ENCODE results near the gene SSUH2. TPM values are rescaled to one million over a fixed set of nuclear protein-coding genes. Genes with fewer than 3 reads are reported as not detected.
"Not testable (repeated sequence)": the region's sequence is repeated elsewhere in the genome, so short reads cannot be mapped to it uniquely, and the experiment has no call there.

SSUH2 gene
- total RNA-seq, 1 experiment from 2014 or later: 0.40 TPM

DNA sequence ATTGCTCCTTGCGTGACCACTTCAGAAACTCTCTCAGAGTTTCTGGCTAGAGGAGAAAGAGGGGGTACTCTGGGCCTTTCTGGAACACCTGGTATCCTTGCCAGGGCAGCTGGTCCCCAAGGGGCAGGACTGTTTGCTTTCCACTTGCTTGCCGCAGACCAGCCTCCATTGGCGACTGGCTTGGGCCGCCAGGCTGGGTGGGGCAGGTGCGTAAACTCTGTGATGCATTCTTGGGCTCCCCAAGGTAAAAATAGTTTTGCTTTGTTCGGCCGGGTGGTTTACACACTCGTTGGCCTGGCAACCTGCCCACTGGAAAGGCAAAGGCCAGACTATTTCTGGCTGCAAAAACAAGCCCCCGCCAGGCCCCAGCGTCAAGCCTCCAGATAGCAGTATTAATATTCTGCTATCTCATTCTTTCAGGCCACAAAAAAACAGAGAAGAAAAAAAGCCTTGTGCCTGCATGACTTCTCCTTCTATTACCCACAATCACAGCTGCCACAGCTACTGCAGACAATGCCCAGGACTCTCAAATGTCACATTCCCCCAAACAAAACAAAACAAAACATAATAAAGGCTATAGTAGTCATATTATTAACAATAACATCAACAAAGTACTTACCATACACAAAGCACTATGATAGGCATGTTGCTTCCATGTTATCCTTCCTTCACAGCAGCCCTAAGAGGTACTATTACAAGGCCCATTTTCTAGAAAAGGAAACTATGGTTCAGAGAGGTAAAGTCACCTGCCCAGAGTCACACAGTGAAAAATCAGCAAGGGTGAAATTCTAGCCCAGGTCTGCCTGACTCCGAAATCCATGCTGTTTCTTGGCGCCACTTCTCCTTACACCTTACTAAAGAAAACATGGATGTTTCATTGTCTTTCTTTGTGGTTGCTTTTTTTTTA lies 14.0 kb upstream of the SSUH2 start:
- DNase-seq (ENCODE audit: low read depth): peak; percentile 52

DNA sequence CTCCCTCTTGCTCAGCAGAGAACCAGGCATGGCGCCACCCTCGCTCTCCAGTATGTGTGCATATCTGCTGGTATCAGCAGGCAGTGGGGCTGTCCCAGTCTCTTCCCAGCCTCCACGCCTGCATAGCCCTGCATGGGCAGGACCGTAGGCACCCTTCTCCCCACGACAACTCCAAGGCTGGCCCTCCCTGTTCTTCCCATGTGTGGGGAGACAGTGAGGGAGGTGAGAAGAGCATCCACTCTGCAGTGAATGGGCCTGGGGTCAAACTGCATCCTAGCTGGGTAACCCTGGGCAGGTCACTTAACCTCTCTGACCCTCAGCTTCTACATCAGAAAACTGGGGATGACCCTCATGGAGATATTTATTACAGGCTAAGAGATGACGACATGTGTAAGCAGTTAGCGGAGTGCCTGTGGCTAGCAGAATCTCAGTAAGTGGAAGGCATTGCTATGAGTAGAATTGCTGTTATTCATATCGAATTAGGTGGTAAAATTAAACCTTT lies 13.3 kb upstream of the SSUH2 start:
- no peak for DNase-seq (ENCODE audit: low read depth)

DNA sequence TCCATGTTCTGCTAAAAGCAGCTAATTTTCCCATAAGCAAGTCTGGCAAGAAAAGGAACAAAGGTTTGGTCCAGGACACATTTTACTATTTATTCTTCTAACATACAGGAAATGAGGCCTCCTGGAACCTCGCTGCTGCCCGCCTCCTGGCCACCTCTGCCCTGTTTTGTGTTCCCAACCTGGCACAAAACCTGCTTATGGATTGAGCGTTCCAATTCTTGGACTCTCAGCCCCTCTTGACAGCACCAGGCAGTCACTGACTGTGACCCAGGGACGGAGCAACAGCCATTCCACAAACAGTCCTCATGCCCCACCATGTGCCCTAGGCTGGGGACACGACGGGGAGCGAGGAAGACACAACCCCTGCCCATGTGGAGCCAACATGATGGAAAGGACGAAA lies 11.6 kb upstream of the SSUH2 start:
- DNase-seq (ENCODE audit: low read depth): no peak

DNA sequence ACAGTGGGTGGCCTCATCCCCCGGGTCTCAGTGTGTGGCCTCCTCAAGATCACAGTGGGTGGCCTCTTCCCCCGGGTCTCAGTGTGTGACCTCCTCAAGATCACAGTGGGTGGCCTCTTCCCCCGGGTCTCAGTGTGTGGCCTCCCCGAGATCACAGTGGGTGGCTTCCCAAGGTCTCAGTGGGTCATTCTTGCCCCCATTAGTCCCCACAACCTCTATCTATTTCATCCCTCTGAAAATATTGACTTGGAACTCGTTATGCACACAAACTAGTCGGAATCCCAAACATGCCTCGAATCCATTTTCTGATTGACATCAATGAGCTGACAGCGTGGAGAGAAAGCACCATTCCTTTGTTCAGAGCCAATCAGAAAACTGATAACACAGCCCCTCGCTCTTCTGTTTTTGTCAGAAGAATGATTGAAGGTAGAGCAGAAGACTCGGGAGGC lies 10.8 kb upstream of the SSUH2 start:
- no peak for DNase-seq (ENCODE audit: low read depth)

DNA sequence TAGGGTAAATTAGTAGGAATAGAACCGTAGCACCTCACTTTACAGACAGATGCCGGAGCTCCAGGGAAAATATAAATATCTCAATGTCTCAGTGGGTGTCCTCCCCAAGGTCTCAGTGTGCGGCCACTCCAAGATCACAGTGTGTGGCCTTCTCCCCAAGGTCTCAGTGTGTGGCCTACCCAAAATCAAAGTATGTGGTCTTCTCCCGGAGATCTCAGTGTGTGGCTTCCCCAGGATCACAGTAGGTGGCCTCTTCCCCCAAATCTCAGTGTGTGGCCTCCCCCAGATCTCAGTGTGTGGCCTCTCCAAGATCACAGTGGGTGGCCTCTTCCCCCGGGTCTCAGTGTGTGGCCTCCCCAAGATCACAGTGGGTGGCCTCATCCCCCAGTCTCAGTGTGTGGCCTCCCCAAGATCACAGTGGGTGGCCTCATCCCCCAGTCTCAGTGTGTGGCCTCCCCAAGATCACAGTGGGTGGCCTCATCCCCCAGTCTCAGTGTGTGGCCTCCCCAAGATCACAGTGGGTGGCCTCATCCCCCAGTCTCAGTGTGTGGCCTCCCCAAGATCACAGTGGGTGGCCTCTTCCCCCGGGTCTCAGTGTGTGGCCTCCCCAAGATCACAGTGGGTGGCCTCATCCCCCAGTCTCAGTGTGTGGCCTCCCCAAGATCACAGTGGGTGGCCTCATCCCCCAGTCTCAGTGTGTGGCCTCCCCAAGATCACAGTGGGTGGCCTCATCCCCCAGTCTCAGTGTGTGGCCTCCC lies 10.2 kb upstream of the SSUH2 start:
- not testable (repeated sequence) for DNase-seq (ENCODE audit: low read depth)

DNA sequence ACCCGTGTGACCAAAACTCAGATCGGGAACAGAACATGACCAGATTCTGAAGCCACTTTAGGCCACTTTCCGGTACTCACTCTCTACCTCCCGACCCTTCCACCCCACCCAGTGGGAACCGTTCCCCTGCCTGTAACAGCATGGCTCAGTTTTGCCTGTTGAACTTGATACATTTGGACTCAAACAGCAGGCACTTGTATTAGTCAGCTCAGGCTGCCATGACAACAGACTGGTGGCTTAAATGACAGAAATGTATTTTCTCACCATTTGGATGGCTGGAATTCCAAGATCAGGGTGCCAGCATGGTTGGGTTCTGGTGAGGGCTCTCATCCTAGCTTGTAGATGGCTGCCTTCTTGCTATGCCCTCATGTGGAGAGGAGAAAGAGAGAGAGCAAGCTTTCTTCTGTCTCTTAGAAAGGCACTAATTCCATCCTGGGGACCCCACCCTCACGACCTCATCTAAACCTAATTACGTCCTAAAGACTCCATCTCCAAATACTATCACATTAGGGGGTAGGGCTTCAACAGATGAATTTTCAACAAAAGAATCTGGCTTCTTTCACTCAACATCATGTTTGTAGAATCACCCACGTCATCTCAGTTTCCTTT lies 9.3 kb upstream of the SSUH2 start:
- no peak for DNase-seq (ENCODE audit: low read depth)

DNA sequence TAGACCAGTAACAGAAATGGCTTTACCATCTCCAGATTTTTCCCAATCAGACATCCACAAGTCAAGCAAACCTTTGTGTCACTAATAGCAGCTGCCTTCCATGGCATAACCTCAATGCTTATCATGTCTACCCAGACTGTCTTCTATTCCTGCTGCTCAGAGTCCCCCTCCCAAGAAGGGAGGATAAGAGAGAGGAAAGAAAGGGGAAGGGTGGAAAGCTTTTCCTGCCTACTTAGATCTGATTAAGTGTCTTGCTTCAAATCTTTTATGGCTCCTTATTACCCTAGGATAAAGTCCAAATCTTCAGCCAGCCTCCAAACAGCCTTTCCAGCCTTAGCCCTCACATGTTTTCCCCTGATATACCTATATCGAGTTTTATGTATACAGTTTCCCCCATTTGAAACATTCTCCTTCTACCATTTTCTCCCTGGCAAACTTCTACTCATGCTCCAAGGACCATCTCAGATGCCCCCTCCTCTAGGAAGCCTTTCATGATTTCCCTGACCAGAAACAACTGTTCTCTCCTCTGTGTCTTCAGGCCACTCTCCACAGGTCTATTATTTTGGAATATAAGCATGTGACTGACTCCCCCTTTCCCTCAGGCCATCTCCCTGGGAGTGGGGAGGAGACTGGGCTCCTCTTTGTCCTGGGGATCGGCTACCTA lies 7.9 kb upstream of the SSUH2 start:
- DNase-seq (ENCODE audit: low read depth): no peak

DNA sequence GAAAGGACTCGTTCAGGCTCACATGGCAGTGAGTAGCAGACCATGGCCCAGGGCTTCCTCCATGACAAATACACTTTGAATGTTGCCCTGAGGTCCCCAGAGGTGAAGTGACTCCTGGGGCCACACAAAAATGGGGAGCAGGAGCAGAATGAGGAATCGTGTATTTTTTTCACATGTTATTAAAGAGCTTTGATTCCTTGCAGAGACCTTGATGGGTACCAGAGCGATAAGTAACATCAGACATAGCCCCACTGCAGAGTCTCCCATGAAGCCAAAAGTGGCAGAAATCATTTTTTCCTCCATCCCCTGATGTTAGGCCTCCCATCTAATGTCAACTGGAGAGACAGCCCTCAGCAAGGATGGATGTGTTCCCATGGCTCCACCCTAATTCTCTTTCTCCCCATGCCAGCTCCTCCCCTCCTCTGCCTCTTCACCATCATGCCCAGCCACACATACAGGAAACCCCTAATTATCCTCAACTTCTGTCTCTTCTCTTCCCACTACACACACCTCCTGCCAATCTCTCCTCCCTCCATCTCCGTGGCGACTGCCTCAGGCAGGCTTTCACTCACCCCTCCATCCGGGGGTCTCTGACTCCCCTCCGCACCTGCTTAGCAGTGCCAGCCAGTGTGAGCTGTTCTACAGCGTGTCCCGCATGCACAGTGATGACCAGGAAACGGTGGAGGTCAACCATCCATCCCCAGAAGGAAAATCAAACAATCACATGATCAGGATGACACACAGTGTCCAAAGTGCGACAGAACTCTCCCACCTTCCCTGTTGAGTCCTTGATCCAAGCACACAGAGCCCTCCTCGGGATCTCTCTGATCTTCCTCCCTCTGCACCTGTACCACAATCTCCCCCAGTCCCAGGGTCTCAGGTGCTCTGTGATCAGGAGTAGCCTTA lies 7.1 kb upstream of the SSUH2 start:
- DNase-seq (ENCODE audit: low read depth): no peak

DNA sequence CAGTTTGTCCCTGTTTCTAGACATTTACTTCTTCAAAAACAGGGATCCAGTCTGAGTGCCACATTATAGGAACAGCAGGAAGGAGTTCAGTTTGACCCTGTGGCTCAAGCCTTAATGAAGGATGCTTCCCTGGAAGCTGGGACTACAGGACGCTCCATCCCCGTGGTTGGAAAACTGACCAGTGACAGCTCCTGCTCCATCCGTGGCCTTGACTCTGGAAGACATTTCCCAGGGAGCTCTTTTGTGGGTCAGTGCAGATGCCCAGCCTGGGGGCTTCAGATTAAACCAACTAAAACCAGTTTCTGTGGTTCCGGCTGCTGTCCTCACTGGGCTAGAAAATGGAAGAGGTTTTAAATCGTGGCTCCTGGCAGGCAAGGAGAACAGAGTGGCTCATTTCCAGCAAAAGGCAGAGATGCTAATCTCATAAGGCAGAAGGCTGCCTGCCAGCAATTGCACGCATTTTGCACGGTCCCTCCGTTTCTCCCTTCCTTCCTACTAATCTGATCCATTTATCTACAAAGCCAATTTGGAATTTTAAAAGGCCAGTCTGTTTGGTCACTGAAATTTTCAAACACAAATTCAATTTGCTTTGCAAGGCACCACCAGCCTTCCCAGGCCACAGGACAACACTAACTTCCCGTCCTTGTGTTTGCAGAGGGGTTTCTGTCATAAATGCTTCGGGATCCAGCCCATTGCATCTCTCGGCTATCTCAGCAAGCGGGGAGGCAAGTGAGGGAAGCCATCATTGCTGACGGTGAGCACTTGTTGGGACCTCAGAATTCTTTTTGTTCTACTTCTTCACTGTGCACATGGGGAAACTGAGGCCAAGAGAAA lies 6.2 kb upstream of the SSUH2 start:
- no peak for DNase-seq (ENCODE audit: low read depth)

DNA sequence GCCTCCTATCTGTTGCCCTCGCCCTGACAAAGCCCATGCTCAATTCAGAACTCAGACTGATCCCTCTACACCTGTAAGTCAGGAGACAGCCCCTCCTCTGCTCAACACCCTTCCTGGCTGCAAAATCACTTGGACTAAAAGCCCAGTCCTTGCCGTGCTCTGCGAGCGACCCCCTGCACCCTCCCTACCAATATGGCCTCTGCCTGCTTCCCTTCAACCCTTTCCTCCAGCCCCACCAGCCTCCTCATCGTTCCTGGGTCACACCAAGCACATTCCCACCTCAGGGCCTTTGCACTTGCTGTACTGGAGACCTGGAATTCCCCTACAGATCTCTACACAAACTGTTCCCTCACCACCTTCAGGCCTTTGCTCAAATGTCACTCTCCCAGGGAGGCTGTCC lies 5.2 kb upstream of the SSUH2 start:
- no peak for DNase-seq (ENCODE audit: low read depth)

DNA sequence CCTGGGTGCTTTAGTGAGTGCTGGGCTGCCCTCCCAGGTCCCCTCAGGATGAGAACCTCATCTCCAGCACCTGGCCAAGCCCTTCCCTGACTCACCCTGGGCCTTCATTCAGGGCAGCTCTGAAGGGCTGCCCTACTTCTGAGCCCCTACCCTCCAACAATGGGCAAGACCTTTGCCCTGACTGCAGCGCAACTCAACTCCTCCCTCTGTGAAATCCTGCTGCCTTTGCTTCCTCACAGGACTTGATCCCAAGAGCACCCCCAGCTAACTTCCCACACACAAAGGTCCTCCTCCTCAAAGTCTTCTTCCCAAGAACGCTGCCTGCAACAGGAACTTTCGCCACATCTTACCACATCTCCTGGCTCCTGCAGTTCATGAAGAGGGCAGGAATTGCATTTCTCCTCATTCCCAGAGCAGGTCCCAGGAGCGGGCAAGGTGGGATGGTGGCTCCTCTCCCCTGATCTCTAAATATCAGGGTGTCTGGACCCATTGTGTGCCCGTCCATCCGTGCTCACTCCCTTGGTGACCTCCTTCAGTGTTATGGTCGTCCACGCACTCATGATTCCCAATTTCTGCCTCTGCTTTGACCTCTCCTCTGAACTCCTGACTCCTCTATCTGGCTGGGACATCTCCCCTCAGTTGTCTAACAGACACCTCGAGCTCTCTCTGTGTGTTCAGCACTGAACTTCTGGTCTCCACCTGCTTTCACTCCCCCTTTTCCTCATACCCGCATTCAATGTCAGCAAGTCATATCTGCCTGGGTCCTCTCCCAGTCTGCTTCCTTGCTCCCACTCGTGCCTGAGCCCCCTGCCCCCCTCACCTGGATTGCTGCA lies 4.5 kb upstream of the SSUH2 start:
- DNase-seq (ENCODE audit: low read depth): no peak

DNA sequence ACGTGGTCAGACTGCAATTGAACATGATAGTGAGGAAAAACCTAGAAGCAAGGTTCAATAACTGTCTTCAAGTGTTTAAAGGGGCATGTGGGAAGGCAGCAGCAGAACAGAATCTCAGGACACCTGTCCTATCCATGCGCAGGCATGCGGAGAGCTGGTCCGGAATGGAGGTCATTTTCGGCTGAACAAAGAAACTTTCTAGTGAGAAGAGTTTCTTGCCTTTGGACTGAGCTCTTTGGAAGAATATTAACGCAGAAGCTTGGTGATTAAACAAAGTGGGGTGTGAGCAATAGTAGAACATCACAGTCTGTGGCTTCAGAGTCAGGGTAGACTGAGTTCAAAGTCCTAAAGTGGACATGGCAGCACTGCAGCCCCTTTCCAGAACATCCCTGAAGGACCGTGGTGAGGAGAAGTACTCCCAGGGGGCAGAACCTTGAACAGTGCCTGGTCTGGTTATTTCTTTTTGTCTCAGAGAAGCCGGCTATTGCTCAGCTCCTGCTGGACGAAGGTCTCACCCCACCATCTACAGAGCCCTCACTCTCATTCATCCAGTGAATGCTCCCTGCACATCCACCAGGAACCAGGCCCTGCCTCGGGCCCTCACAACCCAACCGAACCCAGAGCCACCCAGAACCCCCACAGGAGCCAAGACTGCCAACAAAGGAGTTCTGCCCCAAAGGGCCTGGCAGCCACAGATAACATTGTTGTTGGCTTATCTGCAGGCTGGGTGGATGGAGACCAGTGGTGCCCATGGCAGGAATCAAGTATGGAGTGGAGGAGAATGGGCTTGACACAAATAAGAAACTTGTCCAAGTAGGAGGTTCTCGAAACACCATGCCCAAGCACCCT lies 2.8 kb upstream of the SSUH2 start:
- no peak for DNase-seq (ENCODE audit: low read depth)

DNA sequence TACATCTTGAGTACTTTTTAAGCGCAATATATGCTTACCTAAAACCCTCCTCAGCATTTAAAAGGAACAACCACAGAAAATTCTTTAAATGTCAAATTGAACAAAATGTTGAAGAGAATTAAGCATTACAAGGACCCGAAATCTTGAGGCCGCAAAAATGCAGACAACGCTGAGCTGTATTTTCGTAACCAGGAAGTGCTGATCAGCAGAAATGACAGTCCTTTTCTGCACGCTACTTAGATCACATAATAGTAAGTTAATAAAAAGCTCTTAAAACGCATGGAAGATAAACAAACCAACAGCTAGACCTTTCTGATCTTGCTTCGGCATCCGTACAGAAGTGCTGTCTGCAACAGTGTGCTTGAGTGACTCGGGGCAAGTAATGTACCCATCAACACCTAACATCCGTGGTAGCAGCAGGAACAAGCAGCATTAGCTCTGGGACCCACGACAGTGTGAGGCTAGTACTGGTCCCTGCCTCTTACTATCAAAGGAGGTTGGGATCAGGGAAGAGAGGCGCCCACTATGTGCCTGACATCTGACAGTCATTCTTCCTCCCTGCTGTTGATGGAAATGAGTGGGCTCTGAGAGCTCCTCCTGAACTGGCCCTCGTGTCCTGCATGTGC lies 1.8 kb upstream of the SSUH2 start:
- no peak for DNase-seq (ENCODE audit: low read depth)

DNA sequence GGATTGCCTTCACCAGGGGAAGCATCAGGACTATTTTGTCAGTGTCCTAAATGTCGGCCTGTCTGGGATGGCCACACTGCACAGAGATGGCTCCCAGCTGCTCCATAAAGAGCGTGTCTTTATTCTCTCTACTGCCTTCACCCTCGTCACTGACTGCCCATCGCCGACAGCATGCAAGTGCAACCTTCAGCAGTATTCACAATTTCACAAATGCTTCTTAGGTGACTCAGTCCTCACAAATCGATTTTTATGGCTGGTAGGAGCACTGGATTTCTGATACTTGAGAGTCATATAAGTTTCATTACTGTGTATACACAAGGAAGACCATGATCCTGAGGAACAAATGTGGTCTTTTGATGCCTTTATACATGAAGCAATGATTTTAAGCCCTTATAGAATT lies 1.1 kb upstream of the SSUH2 start:
- DNase-seq (ENCODE audit: low read depth): no peak

DNA sequence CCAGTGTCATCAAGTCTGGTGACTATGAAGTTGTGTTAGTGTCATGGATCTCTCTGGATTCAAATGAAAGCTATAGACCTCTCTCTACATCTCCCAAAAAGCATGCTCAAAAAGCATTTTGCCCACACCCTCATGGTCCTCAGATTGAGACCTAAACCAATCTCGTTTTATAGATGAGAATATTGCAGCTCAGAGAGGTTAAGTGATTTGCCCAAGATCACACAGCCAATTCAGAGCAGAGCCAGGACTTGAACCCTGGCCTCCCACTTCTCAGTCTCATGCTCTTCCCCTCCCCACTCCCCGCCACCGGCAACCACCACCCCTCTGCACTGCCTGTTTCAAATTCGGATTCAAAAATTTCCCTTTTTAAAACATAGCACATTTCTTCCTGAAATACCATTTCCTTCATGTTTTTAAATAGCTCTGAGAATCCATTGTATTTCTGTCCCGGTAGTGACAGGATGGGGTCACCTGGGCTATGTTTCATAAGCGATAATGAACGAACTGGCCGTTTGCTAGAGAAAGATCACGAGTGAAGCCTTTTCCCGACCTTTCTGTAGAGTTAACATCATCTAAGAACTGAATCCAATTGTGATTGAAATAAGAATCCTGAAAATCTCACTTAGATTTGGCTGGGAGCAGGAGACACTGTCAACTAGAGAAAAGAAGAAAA lies 769 bp downstream of the SSUH2 start:
- no peak for DNase-seq (ENCODE audit: low read depth)

DNA sequence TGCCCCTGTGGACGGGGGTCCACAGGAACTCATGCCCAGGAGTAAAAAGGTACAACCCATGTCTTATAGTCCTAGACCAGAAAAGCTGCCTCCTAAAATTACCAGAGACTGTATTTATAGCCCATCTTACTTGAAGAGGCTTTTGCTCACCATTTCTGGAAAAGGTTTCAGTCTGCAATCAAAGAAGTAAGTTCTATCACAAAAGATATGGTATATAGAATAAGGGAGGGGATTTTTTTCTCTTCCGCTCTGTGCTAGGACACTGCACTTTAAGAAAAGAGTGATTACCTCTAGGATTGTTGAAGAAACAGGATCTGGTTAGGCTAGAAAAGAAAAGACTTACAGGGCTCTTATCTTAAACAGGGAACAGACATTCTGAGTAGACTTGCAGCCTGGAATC lies 2.6 kb downstream of the SSUH2 start:
- no peak for DNase-seq (ENCODE audit: low read depth)

DNA sequence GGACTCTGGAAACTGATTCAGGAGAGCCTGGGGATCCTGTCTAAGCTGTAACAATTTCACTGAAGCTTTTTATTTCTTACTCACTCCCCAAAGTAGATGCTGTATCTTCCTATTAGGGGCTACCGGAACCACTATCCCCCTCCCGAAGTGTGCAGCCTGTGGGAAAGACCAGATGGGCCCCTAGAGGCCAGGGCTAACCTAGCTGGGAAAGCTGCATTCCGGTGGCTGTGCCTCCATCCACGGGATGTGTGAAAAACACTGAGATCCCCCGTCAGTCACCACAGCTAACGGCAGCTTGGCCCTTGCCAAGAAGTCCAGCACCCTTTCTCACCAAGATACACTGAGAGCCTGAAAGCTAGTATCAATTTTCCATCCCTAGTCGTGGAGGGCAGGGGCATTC lies 3.1 kb downstream of the SSUH2 start:
- DNase-seq (ENCODE audit: low read depth): no peak
